Measurements from ENCODE around the gene CTNND2. TPM values are rescaled to one million over a fixed set of nuclear protein-coding genes. Genes with fewer than 3 reads are reported as not detected.

CTNND2 gene
- total and polyA plus RNA-seq, 10 of the 15 experiments (the other 5 are each of a cell fraction or from before 2014, with no cell fraction given): 0.02 to 0.16 (median 0.04) TPM; not detected in 7

DNA sequence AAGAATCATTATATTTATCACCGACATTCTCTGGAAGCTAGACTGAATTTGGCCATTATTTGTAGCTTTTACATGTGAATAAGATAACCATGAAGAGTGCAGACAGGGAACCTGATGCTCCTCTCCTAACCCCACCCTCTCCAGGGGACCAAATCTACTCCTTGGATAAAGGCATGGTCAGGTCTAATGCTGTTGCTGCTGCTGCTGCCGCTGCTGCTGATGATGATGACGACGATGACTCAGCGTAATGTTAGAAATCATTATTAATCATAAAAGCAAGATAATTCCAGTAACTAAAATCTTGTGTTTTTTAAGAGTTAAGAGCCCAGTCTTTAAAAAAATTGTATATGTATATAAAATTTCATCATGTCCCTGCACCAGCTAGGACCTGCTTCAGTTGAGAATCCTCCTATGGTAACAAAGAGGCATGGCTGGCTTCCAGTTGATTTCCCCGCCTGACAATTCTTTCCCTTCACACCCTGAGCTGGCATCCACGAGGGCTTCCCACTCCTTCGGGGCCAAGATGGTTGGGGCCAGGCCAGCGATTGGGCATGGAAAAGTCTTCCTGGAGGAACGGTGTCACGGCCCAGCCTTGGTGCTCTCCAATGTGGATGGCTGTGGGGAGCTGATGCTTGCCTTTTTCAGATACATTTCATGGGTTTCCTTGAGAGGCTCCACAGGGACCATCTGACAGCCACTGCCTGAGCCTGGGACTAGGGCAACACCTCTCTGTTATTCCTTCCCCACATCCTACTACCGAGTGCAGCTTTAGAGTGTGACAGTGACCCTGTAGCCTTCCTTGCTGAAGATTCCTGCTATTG is 400.0 kb downstream of the CTNND2 start:
- no peak overlapping the region for H3K27ac ChIP-seq (ENCODE audit: control insufficient read depth, insufficient read depth)
- FAIRE-seq (no peak), ATAC-seq (no peak), DNase-seq (ENCODE audit: low read depth, low spot score) (no peak)
- no peak overlapping the region for H2AFZ ChIP-seq (ENCODE audit: control insufficient read depth, low read depth, low read length)
- POLR2A ChIA-PET: no interaction called here
- no peaks in the 10 kb centered on the region for H3K4me1 ChIP-seq (ENCODE audit: control insufficient read depth, insufficient read depth, low read length)
- in situ Hi-C loops (cut with MboI): no loop called here
- H3K4me2 ChIP-seq (ENCODE audit: control insufficient read depth, insufficient read depth): no peak overlapping the region
- no peak overlapping the region for H3K4me3 ChIP-seq
- WGBS (ENCODE audit: insufficient coverage, insufficient replicate concordance, low lambda C conversion rate, missing lambda C conversion rate): 51% methylated on average over 12 of the region's 12 CpGs
- H3K9ac ChIP-seq (ENCODE audit: control insufficient read depth, insufficient read depth, low read length): no peak overlapping the region
- intact Hi-C loops (cut with micrococcal nuclease; ENCODE audit: unreplicated experiment): no loop called here
- TF ChIP-seq CUX1 (IDR thresholded peaks at IDR 0.05; ENCODE audit: insufficient replicate concordance, low read depth, low read length) (no peak), ATF7 (IDR thresholded peaks at IDR 0.05; ENCODE audit: low read depth) (no peak), SP1 (IDR thresholded peaks at IDR 0.05; ENCODE audit: low read depth, low read length) (no peak), NFYB (IDR thresholded peaks at IDR 0.05; ENCODE audit: insufficient read depth, low read depth, low read length) (no peak), ZNF24 (IDR thresholded peaks at IDR 0.05) (no peak), ZBTB33 (IDR thresholded peaks at IDR 0.05) (no peak), RAD21 (IDR thresholded peaks at IDR 0.05; ENCODE audit: insufficient read depth, low read depth, low read length) (no peak)
- TF ChIP-seq, protein P1, sequence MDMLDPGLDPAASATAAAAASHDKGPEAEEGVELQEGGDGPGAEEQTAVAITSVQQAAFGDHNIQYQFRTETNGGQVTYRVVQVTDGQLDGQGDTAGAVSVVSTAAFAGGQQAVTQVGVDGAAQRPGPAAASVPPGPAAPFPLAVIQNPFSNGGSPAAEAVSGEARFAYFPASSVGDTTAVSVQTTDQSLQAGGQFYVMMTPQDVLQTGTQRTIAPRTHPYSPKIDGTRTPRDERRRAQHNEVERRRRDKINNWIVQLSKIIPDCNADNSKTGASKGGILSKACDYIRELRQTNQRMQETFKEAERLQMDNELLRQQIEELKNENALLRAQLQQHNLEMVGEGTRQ (IDR thresholded peaks at IDR 0.05; ENCODE audit: borderline replicate concordance, low read depth, low read length): no peak
- CTCF ChIA-PET: no interaction called here
- H3K27me3 ChIP-seq (replicated peaks in 1 of 2; ENCODE audit: control insufficient read depth in 2 of 2, insufficient read depth in 2 of 2, low read length in 1 of 2): no peaks in the 10 kb centered on the region
- no peaks in the 10 kb centered on the region for H3K36me3 ChIP-seq (ENCODE audit: control insufficient read depth in 2 of 2, insufficient read depth in 2 of 2, low read length in 1 of 2)
- RAD21 ChIA-PET (ENCODE audit: unreplicated experiment): no interaction called here
- H3K9me3 ChIP-seq (replicated peaks; ENCODE audit: control insufficient read depth, insufficient read depth, low read length): no peaks in the 10 kb centered on the region
- BruUV-seq (replicated peaks): no TSS peak
- SMC1A ChIA-PET (ENCODE audit: uncharacterized antibody, unreplicated experiment): no interaction called here
- no peaks in the 10 kb centered on the region for H4K20me1 ChIP-seq (ENCODE audit: control insufficient read depth, insufficient read depth)
- H3K79me2 ChIP-seq (ENCODE audit: control insufficient read depth, insufficient read depth, low read length): no peaks in the 10 kb centered on the region

Data from GM12878 (cell line).